NCI-H526 treated with DMSO at 0.1 percent for 48 hours (cell line): ENCODE results near the gene CRYBA2.

Experiments used
- DNase-seq: peaks from one replicate; lab custom pipeline; 2025; lab: John Stamatoyannopoulos, UW

The CRYBA2 gene

GRCh38 chr2:218993345-218994315 lies at the start of gene CRYBA2:
TSS of gene CRYBA2 (minus strand) at chr2:218993422. CDS start at chr2:218993176, 246 bp downstream.
- peak; percentile 19 for DNase-seq

- no peak for DNase-seq
Measured at GRCh38 chr2:219042750-219043149, 49.5 kb upstream of the CRYBA2 start.

GRCh38 chr2:219042157-219042556 lies 48.9 kb upstream of the CRYBA2 start:
- DNase-seq: no peak

- no peak for DNase-seq
Measured at GRCh38 chr2:219041252-219041651, 48.0 kb upstream of the CRYBA2 start, which contains the start of gene CFAP65. TSS of gene CFAP65 (minus strand) at chr2:219041516. CDS start at chr2:219039048, 2,468 bp downstream.

GRCh38 chr2:219038600-219038999 lies 45.4 kb upstream of the CRYBA2 start:
- no peak for DNase-seq

- DNase-seq: no peak
Measured at GRCh38 chr2:219037783-219038499, 44.7 kb upstream of the CRYBA2 start.

GRCh38 chr2:219035942-219036341 lies 42.7 kb upstream of the CRYBA2 start:
- DNase-seq: no peak

GRCh38 chr2:219034823-219035222 lies 41.6 kb upstream of the CRYBA2 start:
- no peak for DNase-seq

- DNase-seq: no peak
Measured at GRCh38 chr2:219032051-219032745, 39.0 kb upstream of the CRYBA2 start.

GRCh38 chr2:219031005-219031738 lies 38.0 kb upstream of the CRYBA2 start:
- DNase-seq: no peak

- DNase-seq: no peak
Measured at GRCh38 chr2:219030177-219030940, 37.1 kb upstream of the CRYBA2 start.

- peak; percentile 44 for DNase-seq
Measured at GRCh38 chr2:219029829-219030165, 36.6 kb upstream of the CRYBA2 start.

GRCh38 chr2:219028996-219029828 lies 36.0 kb upstream of the CRYBA2 start:
- no peak for DNase-seq

- no peak for DNase-seq
Measured at GRCh38 chr2:219028141-219028540, 34.9 kb upstream of the CRYBA2 start.

GRCh38 chr2:219027511-219028055 lies 34.4 kb upstream of the CRYBA2 start:
- DNase-seq: no peak

GRCh38 chr2:219026946-219027345 lies 33.7 kb upstream of the CRYBA2 start:
- no peak for DNase-seq

GRCh38 chr2:219025637-219026585 lies 32.7 kb upstream of the CRYBA2 start:
- DNase-seq: no peak

GRCh38 chr2:219024059-219024458 lies 30.8 kb upstream of the CRYBA2 start:
- DNase-seq: no peak
